Measurements from ENCODE around the gene XYLT2.
A peak's percentile ranks its signal among the peaks of the same experiment; 100 is the strongest.
"Not testable (repeated sequence)": the region's sequence is repeated elsewhere in the genome, so short reads cannot be mapped to it uniquely, and the experiment has no call there.

Gene XYLT2
- total RNA-seq, result 42.0 to 66.5 (median 61.9) reads per million in 4 experiments

- peak; percentile 90 for DNase-seq
Observed at GRCh38 chr17:50345432-50346312, at the start of gene XYLT2. TSS of gene XYLT2 (plus strand) at chr17:50346126. CDS start at chr17:50346141, 15 bp downstream.

GRCh38 chr17:50297407-50297865 lies 48.5 kb upstream of the XYLT2 start:
- peak; percentile 69 for DNase-seq

DNA sequence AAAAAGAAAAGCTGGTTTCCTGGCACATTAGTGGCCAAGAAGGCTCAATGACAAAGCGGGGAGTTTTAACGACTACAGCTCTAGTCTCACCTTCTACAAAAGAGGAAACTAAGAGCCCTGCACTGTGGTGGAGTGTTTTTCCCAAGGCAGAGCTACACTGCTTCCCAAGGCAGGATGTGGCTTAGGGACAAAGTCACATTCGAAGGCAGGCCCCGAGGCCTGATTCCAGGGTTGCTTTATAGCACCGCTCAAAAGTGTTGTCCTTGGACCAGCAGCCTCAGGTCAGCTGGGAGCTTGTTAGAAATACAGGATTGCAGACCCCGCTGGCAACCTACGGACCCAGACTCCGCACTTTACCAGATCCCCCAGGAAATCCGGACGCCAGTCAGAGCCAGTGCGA lies 47.9 kb upstream of the XYLT2 start:
- DNase-seq, result no peak

GRCh38 chr17:50299776-50300175 lies 46.1 kb upstream of the XYLT2 start:
- DNase-seq, result no peak

GRCh38 chr17:50300824-50301223 lies 45.1 kb upstream of the XYLT2 start:
- DNase-seq, result not testable (repeated sequence)

GRCh38 chr17:50301891-50302584 lies 43.9 kb upstream of the XYLT2 start:
- DNase-seq, result no peak

DNA sequence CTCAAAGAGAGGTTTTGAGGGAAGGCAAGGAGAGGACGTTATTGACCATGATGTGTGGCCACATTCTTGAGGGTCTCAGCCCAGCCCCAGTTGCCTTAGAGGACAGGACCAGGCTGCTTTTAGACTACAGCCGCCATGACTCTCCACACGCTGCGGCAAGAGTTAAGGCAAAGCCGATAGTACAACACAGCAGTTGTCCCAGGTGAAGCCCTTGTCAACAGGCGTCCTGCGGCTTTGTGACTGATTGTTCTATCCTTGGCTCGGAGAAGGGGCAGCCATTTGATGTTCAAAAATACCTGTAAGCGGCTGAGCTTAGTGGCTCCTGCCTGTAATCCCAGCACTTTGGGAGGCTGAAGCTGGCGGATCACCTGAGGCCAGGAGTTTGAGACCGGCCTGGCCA lies 42.9 kb upstream of the XYLT2 start:
- DNase-seq, result no peak

DNA sequence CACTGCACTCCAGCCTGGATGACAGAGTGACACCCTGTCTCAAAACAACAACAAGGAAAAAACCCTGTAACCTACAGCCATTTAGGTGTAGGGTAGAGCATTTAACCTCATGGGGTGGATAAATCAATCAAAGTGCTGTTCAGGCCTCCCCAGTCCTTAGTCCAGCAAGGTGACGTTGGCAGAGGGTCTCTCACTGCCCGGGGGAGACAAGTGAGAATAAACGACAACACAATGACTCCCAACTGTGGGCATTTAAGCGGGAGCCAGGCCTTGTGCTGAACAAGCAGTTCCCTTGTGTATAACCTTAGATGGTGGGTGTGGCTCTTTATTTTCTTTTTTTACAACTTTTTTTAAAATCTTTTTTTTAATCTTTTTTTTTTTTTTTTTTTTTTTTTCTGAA lies 42.3 kb upstream of the XYLT2 start:
- no peak for DNase-seq

DNA sequence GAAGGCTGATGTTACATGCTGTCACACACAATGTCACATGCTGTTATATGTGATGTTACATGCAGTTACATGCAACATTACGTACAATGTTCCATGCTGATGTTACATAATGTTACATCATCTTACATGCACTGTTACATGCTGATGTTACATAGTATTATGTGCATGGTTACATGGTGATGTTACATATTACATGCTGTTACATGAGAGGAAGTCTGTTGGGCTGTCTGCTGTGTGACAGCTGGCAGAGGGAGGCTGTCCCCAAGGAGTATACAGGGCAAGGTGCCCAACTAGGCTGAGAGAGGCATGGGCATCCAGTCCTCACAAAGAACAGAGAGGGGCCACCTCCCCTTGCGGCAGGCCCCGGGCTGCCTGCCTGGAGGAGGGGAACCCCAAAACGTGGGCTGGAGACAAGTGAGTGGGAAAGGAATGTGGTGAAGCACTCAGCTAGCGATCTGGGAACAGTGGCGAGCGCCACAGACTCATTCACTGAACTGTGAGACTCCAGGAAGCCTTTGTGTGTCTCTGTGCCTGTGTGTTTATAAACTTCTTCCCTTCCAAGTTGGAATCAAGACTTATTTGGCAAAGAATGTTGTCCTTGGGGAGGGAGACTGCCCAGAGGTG lies 41.0 kb upstream of the XYLT2 start:
- DNase-seq, result no peak

GRCh38 chr17:50307654-50308053 lies 38.3 kb upstream of the XYLT2 start:
- no peak for DNase-seq

GRCh38 chr17:50308666-50309065 lies 37.3 kb upstream of the XYLT2 start:
- DNase-seq, result no peak

GRCh38 chr17:50310455-50311111 lies 35.3 kb upstream of the XYLT2 start:
- DNase-seq, result no peak

DNA sequence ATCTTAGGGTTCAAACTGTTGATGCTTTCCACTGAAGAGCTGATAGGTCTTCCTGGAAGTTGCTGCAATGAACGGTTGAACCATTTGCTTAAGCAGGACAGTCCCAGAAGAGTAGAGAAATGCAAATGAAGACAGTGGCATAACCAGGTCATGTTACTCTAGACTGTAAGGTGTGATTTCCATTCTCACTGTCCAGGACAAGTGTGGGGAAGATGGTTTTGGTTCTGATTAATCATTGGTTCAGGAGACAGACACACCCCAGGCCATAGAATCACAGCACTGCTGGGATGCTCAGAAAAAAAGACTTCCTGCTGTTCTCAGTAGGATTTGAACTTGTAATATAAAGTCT lies 34.8 kb upstream of the XYLT2 start:
- no peak for DNase-seq

GRCh38 chr17:50311483-50311882 lies 34.4 kb upstream of the XYLT2 start:
- no peak for DNase-seq

DNA sequence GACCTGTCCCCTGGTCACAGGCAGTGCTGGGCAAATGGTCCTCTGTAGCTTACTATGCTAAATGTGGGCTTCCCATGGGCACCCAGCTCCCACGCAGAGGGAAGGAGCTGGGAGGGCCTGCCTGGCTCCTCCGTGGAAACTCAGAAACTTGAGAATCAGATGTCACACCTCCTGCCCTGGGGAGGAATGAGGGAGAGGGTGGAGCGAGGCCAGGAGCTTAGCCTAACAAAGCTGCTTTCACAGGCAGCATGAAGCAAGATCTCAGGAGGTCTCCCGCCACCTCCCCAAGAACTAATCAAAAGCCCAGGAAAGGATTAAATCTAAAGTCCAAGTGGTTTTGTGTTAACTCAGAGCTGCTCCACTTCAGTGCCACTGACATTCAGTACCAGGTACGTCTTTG lies 33.6 kb upstream of the XYLT2 start:
- no peak for DNase-seq

GRCh38 chr17:50314456-50315011 lies 31.4 kb upstream of the XYLT2 start:
- no peak for DNase-seq

DNA sequence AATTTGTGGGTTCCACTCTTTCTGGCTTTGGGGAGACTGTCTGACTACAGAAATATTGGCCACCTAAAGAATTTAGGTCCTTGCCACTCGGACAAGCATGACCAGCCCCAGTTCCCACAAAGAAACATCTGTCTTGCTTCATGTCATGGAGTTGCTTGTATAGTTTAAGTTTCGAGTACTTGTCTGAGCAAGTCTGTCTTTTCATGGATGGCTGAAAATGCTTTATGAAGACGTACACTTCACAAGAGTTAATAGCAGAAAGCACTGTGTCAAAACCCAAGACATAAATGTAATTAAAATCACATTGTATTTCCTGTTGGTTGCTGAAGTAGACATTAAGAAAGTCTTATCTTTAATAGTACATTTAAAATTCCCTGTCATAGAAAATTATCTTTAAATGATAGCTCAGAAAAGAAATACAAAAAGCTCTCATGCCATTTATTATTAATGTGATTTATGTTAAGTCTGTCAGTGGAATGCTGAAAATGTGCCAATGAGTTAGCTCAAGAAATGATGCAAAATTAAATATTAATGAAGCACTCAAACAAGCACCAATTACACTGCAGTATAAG lies 29.8 kb upstream of the XYLT2 start:
- no peak for DNase-seq

- not testable (repeated sequence) for DNase-seq
Observed at GRCh38 chr17:50316660-50317059, 29.3 kb upstream of the XYLT2 start.

DNA sequence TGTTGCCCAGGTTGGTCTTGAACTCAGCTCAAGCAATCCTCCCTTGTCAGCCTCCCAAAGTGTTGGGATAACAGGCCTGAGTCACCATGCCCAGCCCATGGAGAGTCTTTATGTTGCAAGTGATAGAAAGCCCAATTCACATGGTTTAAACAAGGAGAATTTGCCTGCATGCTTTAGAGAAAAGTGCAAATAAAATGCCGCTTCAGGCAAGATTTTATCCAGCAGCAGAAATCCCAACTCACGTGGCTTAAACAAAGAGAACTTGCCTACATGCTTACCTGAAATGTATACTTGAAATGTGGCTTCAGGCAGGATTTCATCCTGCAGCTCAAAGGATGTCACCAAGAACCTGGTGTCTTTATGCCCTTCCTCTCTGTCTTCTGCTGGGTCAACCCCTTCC lies 28.8 kb upstream of the XYLT2 start:
- DNase-seq, result no peak

GRCh38 chr17:50318501-50319285 lies 27.2 kb upstream of the XYLT2 start:
- DNase-seq, result no peak

DNA sequence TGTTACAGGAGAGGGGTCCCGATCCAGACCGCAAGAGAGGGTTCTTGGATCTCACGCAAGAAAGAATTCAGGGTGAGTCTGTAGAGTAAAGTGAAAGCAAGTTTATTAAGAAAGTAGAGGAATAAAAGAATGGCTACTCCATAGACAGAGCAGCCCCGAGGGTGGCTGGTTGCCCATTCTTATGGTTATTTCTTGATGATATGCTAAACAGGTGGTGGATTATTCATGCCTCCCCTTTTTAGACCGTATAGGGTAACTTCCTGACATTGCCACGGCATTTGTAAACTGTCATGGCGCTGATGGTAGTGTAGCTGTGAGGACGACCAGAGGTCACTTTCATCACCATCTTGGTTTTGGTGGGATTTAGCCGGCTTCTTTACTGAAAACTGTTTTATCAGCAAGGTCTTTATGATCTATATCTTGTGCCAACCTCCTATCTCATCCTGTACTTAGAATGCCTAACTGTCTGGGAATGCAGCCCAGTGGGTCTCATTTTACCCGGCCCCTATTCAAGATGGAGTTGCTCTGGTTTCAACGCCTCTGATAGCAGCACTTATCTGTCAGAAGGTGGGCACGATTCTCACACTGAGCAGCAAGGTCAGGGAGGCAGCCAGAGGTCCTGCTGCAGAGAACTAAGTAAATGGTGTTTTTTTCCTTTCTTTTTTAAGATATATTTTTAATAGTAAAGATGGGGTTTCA lies 26.5 kb upstream of the XYLT2 start:
- DNase-seq, result no peak

Measured in effector CD8-positive, alpha-beta T cell (primary cell).